OCI-LY1 (cell line): ENCODE measurements around the gene TMEM44.

Source experiments
- H2AFZ ChIP-seq: fragments of 200-600 bp; sonication (generic), shearing (Covaris generic); 2 replicates; pipeline ENCODE4 v1.6.0; 2014; ENCODE audit warnings: antibody characterized with exemption, mild to moderate bottlenecking, low read length
- H3F3A ChIP-seq: fragments of 200-600 bp; sonication (generic), shearing (Covaris generic); 2 replicates; pipeline ENCODE4 v1.6.0; 2014; ENCODE audit warnings: mild to moderate bottlenecking, antibody characterized with exemption, low read length, moderate library complexity; ENCODE audit not compliant: insufficient read depth
- H3K27ac ChIP-seq: fragments of 200-600 bp; sonication (generic); 2 replicates; pipeline ENCODE4 v1.5.1; 2014; ENCODE audit warnings: low read length, mixed run types, mild to moderate bottlenecking, low read depth; ENCODE audit not compliant: poor library complexity, severe bottlenecking
- H3K27me3 ChIP-seq: fragments of 200-600 bp; sonication (generic); 2 replicates; pipeline ENCODE4 v1.6.0; 2014; ENCODE audit warnings: antibody characterized with exemption, mild to moderate bottlenecking, low read length, moderate library complexity; ENCODE audit not compliant: insufficient read depth
- H3K36me3 ChIP-seq: fragments of 200-600 bp; sonication (generic); 2 replicates; pipeline ENCODE4 v1.6.1; 2014; ENCODE audit warnings: mild to moderate bottlenecking, antibody characterized with exemption, low read length, moderate library complexity, mixed read lengths; ENCODE audit not compliant: insufficient read depth
- H3K4me1 ChIP-seq: fragments of 200-600 bp; sonication (generic); 2 replicates; pipeline ENCODE4 v1.5.1; 2014; ENCODE audit warnings: mild to moderate bottlenecking, low read length, moderate library complexity; ENCODE audit not compliant: insufficient read depth, severe bottlenecking
- H3K4me2 ChIP-seq: fragments of 200-600 bp; sonication (generic), shearing (Covaris generic); 2 replicates; pipeline ENCODE4 v1.6.1; 2014; ENCODE audit warnings: low read length
- H3K4me3 ChIP-seq: fragments of 200-600 bp; sonication (generic); 2 replicates; pipeline ENCODE4 v1.5.1; 2014; ENCODE audit warnings: low read length, low read depth, mild to moderate bottlenecking, mixed read lengths; ENCODE audit not compliant: poor library complexity, severe bottlenecking
- H3K79me2 ChIP-seq: fragments of 200-600 bp; shearing (Covaris generic); 2 replicates; pipeline ENCODE4 v1.6.1; 2016; ENCODE audit warnings: mixed run types, low read length, mixed read lengths; ENCODE audit not compliant: insufficient read depth
- H3K9ac ChIP-seq: fragments of 200-600 bp; sonication (generic), shearing (Covaris generic); 2 replicates; pipeline ENCODE4 v1.6.1; 2014; ENCODE audit warnings: mild to moderate bottlenecking, low read length, mixed read lengths
- H3K9me2 ChIP-seq: fragments of 200-600 bp; sonication (generic), shearing (Covaris generic); 2 replicates; pipeline ENCODE4 v1.6.1; 2014; ENCODE audit warnings: low read depth, mild to moderate bottlenecking, low read length, mixed read lengths
- H3K9me3 ChIP-seq: fragments of 200-600 bp; shearing (Covaris generic); 2 replicates; pipeline ENCODE4 v1.6.1; 2014; ENCODE audit warnings: low read length, mixed read lengths
- H4K20me1 ChIP-seq: fragments of 200-600 bp; sonication (generic), shearing (Covaris generic); 2 replicates; pipeline ENCODE4 v1.6.0; 2016; ENCODE audit warnings: mild to moderate bottlenecking, low read length; ENCODE audit not compliant: insufficient read depth
- CTCF ChIP-seq: fragments of 200-600 bp; sonication (generic), shearing (Covaris generic); IDR thresholded peaks from 2 replicates; pipeline ENCODE4 v1.5.1; 2017; ENCODE audit warnings: mild to moderate bottlenecking, antibody characterized with exemption, low read length, moderate library complexity, mixed read lengths
- EZH2 ChIP-seq: fragments of 200-600 bp; sonication (generic), shearing (Covaris generic); IDR thresholded peaks from 2 replicates; pipeline ENCODE4 v1.8.0; 2017; ENCODE audit warnings: borderline replicate concordance, mixed run types, mild to moderate bottlenecking, antibody characterized with exemption, low read length, moderate library complexity, mixed read lengths

The TMEM44 gene

GRCh38 chr3:194664857-194665256 is 31.6 kb upstream of the TMEM44 start:
- H3K4me1 ChIP-seq = no peaks in the 10 kb centered on the region
- H3K9ac ChIP-seq = no peak overlapping the region
- no peaks in the 10 kb centered on the region for H3K9me3 ChIP-seq
- no peaks in the 10 kb centered on the region for H3K27me3 ChIP-seq
- TF ChIP-seq CTCF (no peak), EZH2 (no peak)
- H3K79me2 ChIP-seq = 0 out of 2 replicates have a peak, but pooled peaks cover under 1% of the 10 kb centered on the region
- peaks cover 75% of the 10 kb centered on the region for H3K36me3 ChIP-seq
- no peaks in the 10 kb centered on the region for H4K20me1 ChIP-seq
- no peak overlapping the region for H3K4me2 ChIP-seq
- no peak overlapping the region for H3K4me3 ChIP-seq
- H3F3A ChIP-seq = no peaks in the 10 kb centered on the region
- no peak overlapping the region for H3K27ac ChIP-seq
- H3K9me2 ChIP-seq = no peaks in the 10 kb centered on the region
- no peak overlapping the region for H2AFZ ChIP-seq

DNA sequence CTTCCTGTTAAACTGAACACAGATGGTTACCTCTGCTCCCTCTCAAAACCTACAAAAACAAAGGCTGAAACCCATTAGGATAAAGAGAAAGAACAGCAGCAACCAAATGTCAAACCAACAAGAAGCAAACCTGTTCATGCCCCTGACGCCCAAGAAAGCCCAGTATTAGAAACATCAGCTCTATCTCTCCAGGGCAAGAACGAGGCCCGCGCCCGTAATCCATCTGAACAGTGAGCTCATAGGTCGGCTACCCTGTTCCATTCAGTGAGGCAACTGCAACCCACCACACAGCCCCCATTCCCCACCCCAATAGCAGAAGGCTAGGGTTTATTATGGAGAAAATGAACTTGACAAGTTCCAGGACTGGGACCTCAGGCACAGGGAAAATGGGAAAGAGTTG is 28.7 kb upstream of the TMEM44 start:
- Histone ChIP-seq H3K36me3 (peaks cover 81% of the 10 kb centered on the region), H3K27me3 (no peaks in the 10 kb centered on the region), H3K9me2 (no peaks in the 10 kb centered on the region), H3K9me3 (no peaks in the 10 kb centered on the region), H3K4me1 (no peaks in the 10 kb centered on the region), H4K20me1 (no peaks in the 10 kb centered on the region), H3F3A (no peaks in the 10 kb centered on the region), H2AFZ (no peak overlapping the region), H3K4me3 (no peak overlapping the region), H3K4me2 (no peak overlapping the region), H3K79me2 (no peaks in the 10 kb centered on the region), H3K9ac (no peak overlapping the region), H3K27ac (no peak overlapping the region)
- TF ChIP-seq CTCF = no peak
- no peak for TF ChIP-seq EZH2

- no peak overlapping the region for H3K27ac ChIP-seq
- peaks cover 77% of the 10 kb centered on the region for H3K36me3 ChIP-seq
- H3K79me2 ChIP-seq = no peaks in the 10 kb centered on the region
- H3K4me1 ChIP-seq = no peaks in the 10 kb centered on the region
- no peaks in the 10 kb centered on the region for H3K27me3 ChIP-seq
- H3F3A ChIP-seq = no peaks in the 10 kb centered on the region
- no peak overlapping the region for H2AFZ ChIP-seq
- no peaks in the 10 kb centered on the region for H3K9me2 ChIP-seq
- no peak overlapping the region for H3K4me3 ChIP-seq
- H3K9ac ChIP-seq = no peak overlapping the region
- H4K20me1 ChIP-seq = no peaks in the 10 kb centered on the region
- H3K4me2 ChIP-seq = no peak overlapping the region
- H3K9me3 ChIP-seq = no peaks in the 10 kb centered on the region
- TF ChIP-seq EZH2 (no peak), CTCF (no peak)
These were observed 28.2 kb upstream of the TMEM44 start for GRCh38 chr3:194661374-194661773.
